A673 (cell line): Measurements from ENCODE around the gene FBXW12. TPM values are rescaled to one million over a fixed set of nuclear protein-coding genes. Genes with fewer than 3 reads are reported as not detected.

Experiments
- BruUV-seq: library from RNA; stranded (reverse); fragments of 400-500 nt; replicated peaks from 2 replicates; lab custom pipeline; 2021; lab: Mats Ljungman, UMichigan
- CTCF ChIA-PET: fragments of 300-600 bp; sonication (Branson Sonifier 250); formaldehyde crosslinking; loops from one replicate; lab custom pipeline; 2022; ENCODE audit warnings: antibody characterized with exemption; lab: Charles Lee
- POLR2A ChIA-PET: fragments of 300-600 bp; sonication (Branson Sonifier 250); formaldehyde crosslinking; loops from one replicate; lab custom pipeline; 2022; ENCODE audit warnings: antibody characterized with exemption; ENCODE audit not compliant: low non-redundant PET; lab: Charles Lee
- DNase-seq: peaks from one replicate; pipeline ENCODE4 v3.0.0-alpha.2; 2015; ENCODE audit warnings: low spot score
- H3K27ac ChIP-seq: fragments of 200-600 bp; sonication (generic); 2 replicates; pipeline ENCODE4 v1.5.1; 2016; ENCODE audit warnings: mixed run types, low read depth, mild to moderate bottlenecking, mixed read lengths, antibody characterized with exemption, low read length; ENCODE audit not compliant: poor library complexity, severe bottlenecking
- H3K27me3 ChIP-seq: fragments of 200-600 bp; sonication (generic); replicated peaks from 2 replicates; pipeline ENCODE4 v1.6.1; 2017; ENCODE audit warnings: mixed run types, low read depth, mild to moderate bottlenecking, mixed read lengths, antibody characterized with exemption, low read length; ENCODE audit not compliant: insufficient read depth, poor library complexity
- H3K36me3 ChIP-seq: fragments of 200-600 bp; sonication (generic); 2 replicates; pipeline ENCODE4 v1.6.1; 2016; ENCODE audit warnings: mixed run types, mild to moderate bottlenecking, mixed read lengths, antibody characterized with exemption, low read length; ENCODE audit not compliant: insufficient read depth, poor library complexity, severe bottlenecking
- H3K4me1 ChIP-seq: fragments of 200-600 bp; sonication (generic); 2 replicates; pipeline ENCODE4 v1.6.1; 2017; ENCODE audit warnings: mixed run types, mild to moderate bottlenecking, mixed read lengths, antibody characterized with exemption, low read length; ENCODE audit not compliant: insufficient read depth, poor library complexity, severe bottlenecking
- H3K4me3 ChIP-seq: fragments of 200-600 bp; sonication (generic); 2 replicates; pipeline ENCODE4 v1.5.1; 2016; ENCODE audit warnings: low read depth, mixed run types, mild to moderate bottlenecking, mixed read lengths, low read length; ENCODE audit not compliant: poor library complexity, severe bottlenecking
- H3K9me3 ChIP-seq: fragments of 200-600 bp; sonication (generic); 2 replicates; pipeline ENCODE4 v1.6.1; 2016; ENCODE audit warnings: mixed run types, low read depth, mild to moderate bottlenecking, mixed read lengths, antibody characterized with exemption, low read length; ENCODE audit not compliant: poor library complexity, severe bottlenecking
- CTCF ChIP-seq: fragments of 300-800, 200-600 bp; sonication (generic); conservative IDR thresholded peaks from 2 replicates; pipeline ENCODE4 v1.5.1; 2017; ENCODE audit warnings: low read depth, mild to moderate bottlenecking, antibody characterized with exemption, low read length, moderate library complexity, mixed read lengths
- EZH2 ChIP-seq: fragments of 200-600 bp; sonication (generic); IDR thresholded peaks from 2 replicates; pipeline ENCODE4 v1.6.1; 2017; ENCODE audit warnings: borderline replicate concordance, low read depth, mild to moderate bottlenecking, mixed read lengths, antibody characterized with exemption, low read length; ENCODE audit not compliant: poor library complexity, severe bottlenecking
- intact Hi-C: fragments of 100-400 bp; cut with micrococcal nuclease; formaldehyde crosslinking; loops from one replicate; pipeline ENCODE4 v1.10.0; 2022; ENCODE audit not compliant: unreplicated experiment
- total RNA-seq: library from RNA; stranded (reverse); gene quantifications from 2 replicates; pipeline ENCODE4 v1.2.3, GENCODE V29; 2021

FBXW12 gene
- total RNA-seq, 1 experiment from 2014 or later: 0.60 TPM

DNA sequence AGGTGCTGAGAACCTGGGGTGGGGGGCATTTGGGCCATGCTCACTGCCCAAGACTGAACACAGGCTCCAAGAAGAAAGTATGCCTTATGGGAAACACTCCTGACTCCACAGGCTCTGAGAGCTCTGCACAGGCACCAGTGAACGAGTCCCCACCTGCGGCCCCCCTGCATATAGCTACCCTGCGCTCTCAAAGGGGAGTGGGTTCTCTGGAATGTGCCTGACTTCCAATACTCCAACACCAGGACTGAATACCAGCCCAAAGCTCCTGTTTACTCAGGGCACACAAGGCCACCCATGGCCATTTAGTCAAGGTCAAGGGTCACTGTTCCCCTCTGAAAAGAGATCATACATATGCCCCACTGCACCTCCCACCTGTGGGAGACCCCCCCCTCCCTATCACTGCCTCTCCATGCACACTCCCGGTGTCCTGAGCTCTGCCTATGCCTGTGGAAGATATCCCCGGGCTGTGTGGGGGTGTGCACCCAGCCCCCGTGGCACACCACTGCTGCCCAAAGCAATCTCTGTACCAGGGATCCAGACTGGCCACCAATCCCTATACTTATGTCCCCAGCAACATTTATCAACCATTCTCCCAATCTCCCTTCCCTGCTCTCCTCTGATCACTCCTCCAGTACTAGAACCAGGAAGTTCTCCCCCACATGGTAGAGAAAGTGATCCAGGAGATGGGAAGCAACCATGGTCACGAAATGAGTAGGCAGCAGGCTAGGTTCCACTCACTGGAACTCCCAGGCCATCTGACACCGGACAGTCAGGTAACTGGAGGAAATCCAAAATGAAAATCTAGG, 59.4 kb downstream of the FBXW12 start:
- no TSS peak for BruUV-seq
- no peak for DNase-seq
- H3K27me3 ChIP-seq: no peaks in the 10 kb centered on the region
- intact Hi-C loops: loop anchor here (5.0 kb wide), 1 partner anchor 159 kb away; no protein-coding TSS in a partner anchor
- H3K36me3 ChIP-seq: no peaks in the 10 kb centered on the region
- POLR2A ChIA-PET: interaction anchor here (0.6 kb wide), 1 partner anchor 191 kb away, joined by 3 read pairs; no protein-coding TSS in a partner anchor
- H3K4me3 ChIP-seq: no peak overlapping the region
- CTCF ChIA-PET: no interaction called here
- no peaks in the 10 kb centered on the region for H3K9me3 ChIP-seq
- H3K27ac ChIP-seq: no peak overlapping the region
- TF ChIP-seq CTCF (no peak), EZH2 (no peak)
- H3K4me1 ChIP-seq: peaks cover 7% of the 10 kb centered on the region

DNA sequence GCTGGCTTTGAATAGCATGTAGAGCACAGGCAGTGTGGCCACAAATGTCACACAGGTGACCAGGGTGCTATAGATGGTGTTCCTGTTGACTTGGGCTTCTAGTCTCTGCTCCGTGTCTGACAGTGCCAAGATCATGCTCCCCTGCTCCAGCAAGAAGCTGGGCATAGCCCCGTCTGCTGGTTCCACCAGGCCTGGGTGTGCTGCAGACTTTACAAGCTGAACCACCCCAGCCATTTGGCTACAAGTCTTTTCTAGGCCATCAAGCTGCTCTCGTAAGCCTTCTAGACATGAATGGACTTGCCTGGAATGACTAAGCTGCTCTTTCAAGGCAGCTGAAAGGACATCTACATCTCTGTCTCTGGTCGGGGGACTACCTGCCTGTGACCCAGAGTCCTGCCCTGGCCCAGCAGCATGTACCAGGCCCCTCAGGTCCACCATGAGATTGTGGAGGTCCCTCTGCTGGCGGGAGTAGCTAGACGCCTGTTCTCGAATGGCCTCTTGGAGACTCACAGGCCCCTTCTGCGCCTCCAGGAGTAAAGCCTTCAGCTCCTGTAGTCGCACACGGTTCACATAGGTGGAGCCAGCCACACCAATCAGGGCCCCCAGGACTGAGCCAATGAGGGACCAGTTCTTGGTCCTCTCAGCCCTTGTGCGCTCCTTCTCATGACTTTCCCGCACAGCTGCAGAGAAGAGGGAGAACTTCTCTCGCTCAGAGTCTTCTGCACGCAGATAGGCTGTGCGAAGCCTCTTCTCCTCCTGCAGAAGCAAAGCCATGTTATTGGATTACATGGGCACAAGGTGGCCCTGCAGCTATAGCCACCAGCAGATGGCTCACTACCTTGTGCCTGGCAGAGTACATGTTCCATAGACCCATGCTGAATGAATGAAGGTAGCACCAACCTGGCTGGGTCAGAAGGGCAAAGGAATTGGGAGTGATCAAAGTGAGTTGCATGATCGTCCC, 60.7 kb downstream of the FBXW12 start:
- ChIA-PET CTCF (interaction anchor here (0.6 to 1.7 kb wide), 2 partner anchors 32 to 903 kb away, joined by 3 to 6 read pairs; no protein-coding TSS in a partner anchor), POLR2A (no interaction called here)
- H3K27me3 ChIP-seq: no peaks in the 10 kb centered on the region
- DNase-seq: peak; percentile 6
- no peak overlapping the region for H3K27ac ChIP-seq
- intact Hi-C loops: loop anchor here (5.0 kb wide), 1 partner anchor 160 kb away; no protein-coding TSS in a partner anchor
- BruUV-seq: no TSS peak
- TF ChIP-seq EZH2 (no peak), CTCF (peak; percentile 22; the same call in 1 of the 2 replicates)
- no peaks in the 10 kb centered on the region for H3K9me3 ChIP-seq
- H3K4me1 ChIP-seq: peaks cover 7% of the 10 kb centered on the region
- H3K36me3 ChIP-seq: no peaks in the 10 kb centered on the region
- H3K4me3 ChIP-seq: no peak overlapping the region

- Histone ChIP-seq H3K27me3 (no peaks in the 10 kb centered on the region), H3K4me1 (no peaks in the 10 kb centered on the region), H3K9me3 (no peaks in the 10 kb centered on the region), H3K4me3 (no peak overlapping the region), H3K27ac (no peak overlapping the region), H3K36me3 (no peaks in the 10 kb centered on the region)
- BruUV-seq: no TSS peak
- no peak for TF ChIP-seq CTCF
- TF ChIP-seq EZH2: no peak
- ChIA-PET CTCF (interaction anchor here (0.6 to 1.7 kb wide), 3 partner anchors 12 to 239 kb away, joined by 3 to 6 read pairs (median 3); no protein-coding TSS in a partner anchor), POLR2A (no interaction called here)
- DNase-seq: no peak
- intact Hi-C loops: loop anchor here (5.0 kb wide), 1 partner anchor 161 kb away; no protein-coding TSS in a partner anchor
Observed at GRCh38 chr3:48433472-48434118, 61.6 kb downstream of the FBXW12 start.
